ENCODE measurements around the gene DAZAP1.

- TF ChIP-seq TARDBP (IDR thresholded peaks at IDR 0.05) (no peak), PKNOX1 (IDR thresholded peaks at IDR 0.05) (no peak), FOXK2 (IDR thresholded peaks at IDR 0.05) (no peak), SP1 (IDR thresholded peaks at IDR 0.05) (no peak), LEF1 (IDR thresholded peaks at IDR 0.05; ENCODE audit: borderline replicate concordance) (no peak), FOXM1 (IDR thresholded peaks at IDR 0.05; ENCODE audit: borderline replicate concordance) (no peak), SUZ12 (IDR thresholded peaks at IDR 0.05) (no peak), ARNT (IDR thresholded peaks at IDR 0.05) (no peak)
These were observed 435 bp upstream of the DAZAP1 start for GRCh38 chr19:1406774-1407527.

Data from HEK293T (cell line).